CD14-positive monocyte (primary cell): Measurements from ENCODE around the gene DTNB. TPM values are rescaled to one million over a fixed set of nuclear protein-coding genes. Genes with fewer than 3 reads are reported as not detected.

Experiments used
- DNase-seq, 3 donors: peaks; one replicate each; pipeline ENCODE4 v3.0.0-alpha.2; 2011 to 2022
- H2AFZ ChIP-seq: 2 replicates; pipeline ENCODE4 v1.6.0; 2012; ENCODE audit warnings: mild to moderate bottlenecking, low read depth, low read length, inconsistent platforms; ENCODE audit not compliant: insufficient read depth, poor library complexity, severe bottlenecking
- H3K27ac ChIP-seq, 2 donors: 1 replicate in 1 of 2; 2 replicates in 1 of 2; pipeline ENCODE4 v1.5.1; 2012 to 2013; ENCODE audit warnings: low read length in 2 of 2, control low read depth in 1 of 2, inconsistent platforms in 1 of 2, low read depth in 1 of 2, mild to moderate bottlenecking in 1 of 2
- H3K27me3 ChIP-seq, 2 donors: one replicate each; pipeline versions ENCODE4 v1.6.0 to v1.6.1; 2011 to 2013; ENCODE audit warnings: low read length in 2 of 2; ENCODE audit not compliant: control insufficient read depth in 2 of 2, insufficient read depth in 2 of 2
- H3K36me3 ChIP-seq, 2 donors: replicated peaks in 1 of 2; 1 replicate in 1 of 2; 2 replicates in 1 of 2; pipeline versions ENCODE4 v1.5.1 to v1.6.1; 2012 to 2013; ENCODE audit warnings: low read length in 2 of 2, control low read depth in 1 of 2, inconsistent platforms in 1 of 2, mild to moderate bottlenecking in 1 of 2; ENCODE audit not compliant: insufficient read depth in 2 of 2, control insufficient read depth in 1 of 2
- H3K4me1 ChIP-seq, 2 donors: 1 replicate in 1 of 2; 2 replicates in 1 of 2; pipeline versions ENCODE4 v1.5.1 to v1.6.1; 2012 to 2013; ENCODE audit warnings: low read length in 2 of 2, control low read depth in 1 of 2, inconsistent platforms in 1 of 2, mild to moderate bottlenecking in 1 of 2, moderate library complexity in 1 of 2; ENCODE audit not compliant: insufficient read depth in 2 of 2, control insufficient read depth in 1 of 2
- H3K4me2 ChIP-seq: replicated peaks from 2 replicates; pipeline ENCODE3; 2012; ENCODE audit warnings: low read length, moderate library complexity, mild to moderate bottlenecking; ENCODE audit not compliant: poor library complexity, severe bottlenecking; ENCODE audit errors: extremely low read depth
- H3K4me3 ChIP-seq, 3 experiments: fragments of 200-600 bp in 1 of 3; sonication (generic) in 1 of 3; replicated peaks in 1 of 3; 1 replicate in 2 of 3; 2 replicates in 1 of 3; pipeline ENCODE4 v1.5.1; 2011 to 2013; ENCODE audit warnings: low read length in 3 of 3, mild to moderate bottlenecking in 3 of 3, control low read depth in 2 of 3, low read depth in 2 of 3, inconsistent platforms in 1 of 3, moderate library complexity in 1 of 3
- H3K79me2 ChIP-seq: 2 replicates; pipeline ENCODE4 v1.6.0; 2012; ENCODE audit warnings: mild to moderate bottlenecking, control low read depth, inconsistent platforms, low read length, moderate library complexity; ENCODE audit not compliant: insufficient read depth
- H3K9ac ChIP-seq: 2 replicates; pipeline ENCODE4 v1.6.0; 2017; ENCODE audit warnings: low read length, mild to moderate bottlenecking; ENCODE audit not compliant: insufficient read depth, poor library complexity, severe bottlenecking
- H3K9me3 ChIP-seq, 2 donors: replicated peaks in 1 of 2; 1 replicate in 1 of 2; 2 replicates in 1 of 2; pipeline versions ENCODE4 v1.5.1 to v1.6.1; 2012 to 2013; ENCODE audit warnings: low read length in 2 of 2, control low read depth in 1 of 2; ENCODE audit not compliant: control insufficient read depth in 1 of 2, insufficient read depth in 1 of 2
- H4K20me1 ChIP-seq: 2 replicates; pipeline ENCODE4 v1.6.0; 2012; ENCODE audit warnings: mild to moderate bottlenecking, low read length, control low read depth, moderate library complexity; ENCODE audit not compliant: insufficient read depth
- H3K27ac Mint-ChIP-seq, 7 donors: one replicate each; pipeline ENCODE4 v1.8.0; 2020; ENCODE audit warnings: mild to moderate bottlenecking in 7 of 7, mixed read lengths in 7 of 7, moderate library complexity in 6 of 7, inconsistent platforms in 2 of 7
- H3K27me3 Mint-ChIP-seq, 3 donors: one replicate each; pipeline ENCODE4 v1.8.0; 2021 to 2022; ENCODE audit warnings: low read depth in 3 of 3, mild to moderate bottlenecking in 3 of 3, mixed read lengths in 3 of 3, moderate library complexity in 3 of 3, inconsistent platforms in 1 of 3
- H3K36me3 Mint-ChIP-seq, 2 donors: one replicate each; pipeline ENCODE4 v1.8.0; 2020; ENCODE audit warnings: mixed read lengths in 2 of 2, inconsistent platforms in 1 of 2, mild to moderate bottlenecking in 1 of 2
- H3K4me1 Mint-ChIP-seq: one replicate; pipeline ENCODE4 v1.8.0; 2020; ENCODE audit warnings: mild to moderate bottlenecking, mixed read lengths
- H3K4me3 Mint-ChIP-seq, 2 donors: one replicate each; pipeline ENCODE4 v1.8.0; 2020; ENCODE audit warnings: mild to moderate bottlenecking in 2 of 2, mixed read lengths in 2 of 2, moderate library complexity in 1 of 2
- H3K9me3 Mint-ChIP-seq, 7 donors: one replicate each; pipeline ENCODE4 v1.8.0; 2020 to 2022; ENCODE audit warnings: mixed read lengths in 7 of 7, mild to moderate bottlenecking in 6 of 7, moderate library complexity in 6 of 7, inconsistent platforms in 2 of 7
- WGBS: methylation state at CpG from one replicate; pipeline ENCODE4 v1.1.5; 2013; ENCODE audit warnings: missing lambda C conversion rate; ENCODE audit not compliant: insufficient coverage; 5-methylcytosine and 5-hydroxymethylcytosine counted together
- intact Hi-C, 2 donors: fragments of 100-400 bp; cut with micrococcal nuclease; formaldehyde crosslinking; loops; one replicate each; pipeline versions ENCODE4 v1.15.0 to v1.15.1; 2023
- polyA plus RNA-seq, 3 donors: library from polyadenylated mRNA; depleted of rRNA in 1 of 3; unstranded in 2 of 3; stranded (reverse) in 1 of 3; fragments of 300-500 nt in 2 of 3; fragments of >200 nt in 1 of 3; fragmentation: Illumina TruSeq in 2 of 3; gene quantifications; 1 replicate in 2 of 3; 2 replicates in 1 of 3; pipeline ENCODE4 v1.2.3, GENCODE V29; 2012 to 2021
- TF ChIP-seq, protein P1 (sequence below): fragments of 200-600 bp; IDR thresholded peaks from one replicate; pipeline ENCODE4 v1.8.0; 2022; ENCODE audit warnings: antibody characterized with exemption, mild to moderate bottlenecking

Gene DTNB
- polyA plus RNA-seq, 3 donors = 3.0 to 4.2 (median 3.3) TPM

GRCh38 chr2:25431604-25432003 lies 241.8 kb downstream of the DTNB start:
- intact Hi-C loops = no loop called here
- H3K4me1 ChIP-seq = no peaks in the 10 kb centered on the region

GRCh38 chr2:25430556-25430955 lies 242.8 kb downstream of the DTNB start:
- H2AFZ ChIP-seq = no peak overlapping the region
- Mint-ChIP-seq H3K4me3 (no peak overlapping the region), H3K27me3 (peaks cover 0 to 2% (median 0%) of the 10 kb centered on the region in 3 donors), H3K27ac (no peak overlapping the region), H3K36me3 (peaks cover 6 to 7% of the 10 kb centered on the region in 2 donors), H3K9me3 (peaks cover 0 to 2% (median 0%) of the 10 kb centered on the region in 7 donors), H3K4me1 (peaks cover 6% of the 10 kb centered on the region)
- H4K20me1 ChIP-seq = no peaks in the 10 kb centered on the region
- TF ChIP-seq, protein P1, sequence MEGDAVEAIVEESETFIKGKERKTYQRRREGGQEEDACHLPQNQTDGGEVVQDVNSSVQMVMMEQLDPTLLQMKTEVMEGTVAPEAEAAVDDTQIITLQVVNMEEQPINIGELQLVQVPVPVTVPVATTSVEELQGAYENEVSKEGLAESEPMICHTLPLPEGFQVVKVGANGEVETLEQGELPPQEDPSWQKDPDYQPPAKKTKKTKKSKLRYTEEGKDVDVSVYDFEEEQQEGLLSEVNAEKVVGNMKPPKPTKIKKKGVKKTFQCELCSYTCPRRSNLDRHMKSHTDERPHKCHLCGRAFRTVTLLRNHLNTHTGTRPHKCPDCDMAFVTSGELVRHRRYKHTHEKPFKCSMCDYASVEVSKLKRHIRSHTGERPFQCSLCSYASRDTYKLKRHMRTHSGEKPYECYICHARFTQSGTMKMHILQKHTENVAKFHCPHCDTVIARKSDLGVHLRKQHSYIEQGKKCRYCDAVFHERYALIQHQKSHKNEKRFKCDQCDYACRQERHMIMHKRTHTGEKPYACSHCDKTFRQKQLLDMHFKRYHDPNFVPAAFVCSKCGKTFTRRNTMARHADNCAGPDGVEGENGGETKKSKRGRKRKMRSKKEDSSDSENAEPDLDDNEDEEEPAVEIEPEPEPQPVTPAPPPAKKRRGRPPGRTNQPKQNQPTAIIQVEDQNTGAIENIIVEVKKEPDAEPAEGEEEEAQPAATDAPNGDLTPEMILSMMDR = no peak
- H3K4me2 ChIP-seq = no peak overlapping the region
- no peak overlapping the region for H3K4me3 ChIP-seq
- no peaks in the 10 kb centered on the region for H3K9me3 ChIP-seq
- no peaks in the 10 kb centered on the region for H3K4me1 ChIP-seq
- intact Hi-C loops = no loop called here
- DNase-seq = no peak
- no peaks in the 10 kb centered on the region for H3K36me3 ChIP-seq
- H3K79me2 ChIP-seq = no peaks in the 10 kb centered on the region
- no peak overlapping the region for H3K9ac ChIP-seq
- 100% methylated on average over 2 of the region's 7 CpGs for WGBS
- no peak overlapping the region for H3K27ac ChIP-seq
- H3K27me3 ChIP-seq = no peaks in the 10 kb centered on the region

More at GRCh38 chr2:25431604-25432003, 241.8 kb downstream of the DTNB start:
- Histone ChIP-seq H3K9ac (no peak overlapping the region), H3K27ac (no peak overlapping the region), H4K20me1 (no peaks in the 10 kb centered on the region), H3K79me2 (no peaks in the 10 kb centered on the region), H3K4me2 (no peak overlapping the region), H3K9me3 (no peaks in the 10 kb centered on the region), H3K4me3 (no peak overlapping the region), H3K36me3 (no peaks in the 10 kb centered on the region), H2AFZ (no peak overlapping the region), H3K27me3 (no peaks in the 10 kb centered on the region)
- Mint-ChIP-seq H3K9me3 (peaks cover 0 to 3% (median 0%) of the 10 kb centered on the region in 7 donors), H3K4me1 (peaks cover 6% of the 10 kb centered on the region), H3K27ac (no peak overlapping the region), H3K27me3 (peaks cover 0 to 2% (median 0%) of the 10 kb centered on the region in 3 donors), H3K36me3 (peaks cover 6 to 7% of the 10 kb centered on the region in 2 donors), H3K4me3 (no peak overlapping the region)
- TF ChIP-seq, protein P1 = no peak
- no peak for DNase-seq
- WGBS = 94% methylated on average over 3 of the region's 4 CpGs
